ENCODE data around the gene ZNF346.

DNA sequence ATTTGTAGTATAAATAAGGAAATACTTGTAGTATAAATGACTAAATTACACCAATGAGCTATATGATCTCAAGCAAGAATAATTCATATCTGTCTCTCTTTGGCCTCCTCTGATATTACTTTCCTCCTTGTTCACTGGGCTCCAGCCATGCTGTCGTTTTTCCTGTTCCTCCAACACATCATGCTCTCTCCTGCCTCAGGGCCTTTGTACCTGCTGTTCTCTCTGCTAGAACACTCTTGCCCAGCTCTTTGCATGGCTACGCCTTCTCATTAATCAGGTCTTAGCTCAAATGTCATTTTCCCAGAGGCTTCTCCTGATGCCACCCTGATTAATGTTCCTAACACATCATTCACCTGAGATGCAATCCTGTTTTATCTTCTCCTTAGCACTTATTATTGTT is 2.5 kb upstream of the ZNF346 start:
- TF ChIP-seq, protein P1, sequence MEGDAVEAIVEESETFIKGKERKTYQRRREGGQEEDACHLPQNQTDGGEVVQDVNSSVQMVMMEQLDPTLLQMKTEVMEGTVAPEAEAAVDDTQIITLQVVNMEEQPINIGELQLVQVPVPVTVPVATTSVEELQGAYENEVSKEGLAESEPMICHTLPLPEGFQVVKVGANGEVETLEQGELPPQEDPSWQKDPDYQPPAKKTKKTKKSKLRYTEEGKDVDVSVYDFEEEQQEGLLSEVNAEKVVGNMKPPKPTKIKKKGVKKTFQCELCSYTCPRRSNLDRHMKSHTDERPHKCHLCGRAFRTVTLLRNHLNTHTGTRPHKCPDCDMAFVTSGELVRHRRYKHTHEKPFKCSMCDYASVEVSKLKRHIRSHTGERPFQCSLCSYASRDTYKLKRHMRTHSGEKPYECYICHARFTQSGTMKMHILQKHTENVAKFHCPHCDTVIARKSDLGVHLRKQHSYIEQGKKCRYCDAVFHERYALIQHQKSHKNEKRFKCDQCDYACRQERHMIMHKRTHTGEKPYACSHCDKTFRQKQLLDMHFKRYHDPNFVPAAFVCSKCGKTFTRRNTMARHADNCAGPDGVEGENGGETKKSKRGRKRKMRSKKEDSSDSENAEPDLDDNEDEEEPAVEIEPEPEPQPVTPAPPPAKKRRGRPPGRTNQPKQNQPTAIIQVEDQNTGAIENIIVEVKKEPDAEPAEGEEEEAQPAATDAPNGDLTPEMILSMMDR (conservative IDR thresholded peaks at IDR 0.05; ENCODE audit: low read depth, low read length) = no peak
- TF ChIP-seq EZH2 (IDR thresholded peaks at IDR 0.05; ENCODE audit: borderline replicate concordance, low read depth, low read length, poor library complexity, severe bottlenecking) = no peak

Measured in A673 (cell line).